Colonic mucosa (tissue), 4 donors: ENCODE results near the gene GRAP. TPM values are rescaled to one million over a fixed set of nuclear protein-coding genes. Genes with fewer than 3 reads are reported as not detected.

ENCODE experiments used
- DNase-seq: peaks from one replicate; pipeline ENCODE4 v3.0.0-alpha.2; 2020
- H3K27ac ChIP-seq: fragments of 200-600 bp; one replicate; pipeline ENCODE4 v1.8.0; 2021
- H3K27me3 ChIP-seq: fragments of 200-600 bp; one replicate; pipeline ENCODE4 v1.8.0; 2021
- H3K36me3 ChIP-seq: fragments of 200-600 bp; one replicate; pipeline ENCODE4 v1.8.0; 2021
- H3K4me1 ChIP-seq: fragments of 200-600 bp; one replicate; pipeline ENCODE4 v1.8.0; 2021; ENCODE audit warnings: mild to moderate bottlenecking
- H3K4me3 ChIP-seq: fragments of 200-600 bp; one replicate; pipeline ENCODE4 v1.8.0; 2021
- H3K9ac ChIP-seq, 2 donors: one replicate each; pipeline ENCODE4 v1.7.0; 2013; ENCODE audit warnings: control low read depth in 2 of 2, low read depth in 2 of 2, low read length in 2 of 2
- H3K9me3 ChIP-seq: fragments of 200-600 bp; one replicate; pipeline ENCODE4 v1.8.0; 2021
- intact Hi-C: fragments of 100-400 bp; cut with DNase I; formaldehyde crosslinking; loops from one replicate; pipeline ENCODE4 v1.14.1; 2022
- total RNA-seq, 2 donors: library from RNA; stranded (reverse); fragmentation: NEBNext Ultra II Directional in 1 of 2; extraction: Animal tissue kit (Norgen Biotek cat#: 25700) in 1 of 2; gene quantifications; one replicate each; pipeline ENCODE4 v1.2.1, GENCODE V29; 2021
- TF ChIP-seq, protein P1 (sequence below): fragments of 200-600 bp; IDR thresholded peaks from one replicate; pipeline ENCODE4 v1.8.0; 2022; ENCODE audit warnings: antibody characterized with exemption, mild to moderate bottlenecking
- donor health status: healthy.
- donor health status: DM: no; HTN: no; CAD: no.
- donor health status: DM: no; HTN: no; CAD: no.

Gene GRAP
- total RNA-seq, 2 donors from 2014 or later: 0.93 to 1.1 TPM

DNA sequence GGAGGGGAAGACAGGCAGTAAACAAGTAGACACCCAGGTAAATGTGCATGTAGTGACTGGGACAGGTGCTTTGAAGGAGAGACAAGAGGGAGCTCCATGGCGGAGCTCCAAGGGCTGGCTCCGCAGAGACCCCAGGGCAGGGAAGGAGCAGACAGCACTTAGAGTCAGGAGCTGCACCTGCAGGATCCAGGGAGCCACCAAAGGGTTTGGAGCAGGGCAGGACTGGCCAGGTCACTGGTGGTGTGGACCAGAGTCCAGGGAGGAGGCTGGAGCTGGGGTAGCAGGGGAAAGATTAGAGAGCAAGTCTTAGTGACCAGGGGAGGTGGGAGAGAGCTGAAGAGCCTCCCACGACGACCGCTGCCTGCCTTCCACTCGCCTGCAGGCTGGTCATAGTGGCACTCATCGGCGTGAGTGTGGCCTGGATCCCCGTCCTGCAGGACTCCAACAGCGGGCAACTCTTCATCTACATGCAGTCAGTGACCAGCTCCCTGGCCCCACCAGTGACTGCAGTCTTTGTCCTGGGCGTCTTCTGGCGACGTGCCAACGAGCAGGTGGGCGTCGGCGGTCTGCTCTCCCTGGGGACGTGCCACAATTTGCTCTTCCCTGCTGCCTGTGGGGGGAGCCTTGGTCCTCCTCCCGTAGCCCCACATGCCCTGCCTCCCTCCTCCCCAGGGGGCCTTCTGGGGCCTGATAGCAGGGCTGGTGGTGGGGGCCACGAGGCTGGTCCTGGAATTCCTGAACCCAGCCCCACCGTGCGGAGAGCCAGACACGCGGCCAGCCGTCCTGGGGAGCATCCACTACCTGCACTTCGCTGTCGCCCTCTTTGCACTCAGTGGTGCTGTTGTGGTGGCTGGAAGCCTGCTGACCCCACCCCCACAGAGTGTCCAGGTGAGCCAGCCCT, 27.5 kb downstream of the GRAP start:
- H3K9me3 ChIP-seq: no peaks in the 10 kb centered on the region
- H3K4me3 ChIP-seq: no peak overlapping the region
- no peak overlapping the region for H3K9ac ChIP-seq
- no peak for DNase-seq
- no peaks in the 10 kb centered on the region for H3K27me3 ChIP-seq
- H3K4me1 ChIP-seq: peaks cover 4% of the 10 kb centered on the region
- no peak overlapping the region for H3K27ac ChIP-seq
- intact Hi-C loops: no loop called here
- TF ChIP-seq, protein P1, sequence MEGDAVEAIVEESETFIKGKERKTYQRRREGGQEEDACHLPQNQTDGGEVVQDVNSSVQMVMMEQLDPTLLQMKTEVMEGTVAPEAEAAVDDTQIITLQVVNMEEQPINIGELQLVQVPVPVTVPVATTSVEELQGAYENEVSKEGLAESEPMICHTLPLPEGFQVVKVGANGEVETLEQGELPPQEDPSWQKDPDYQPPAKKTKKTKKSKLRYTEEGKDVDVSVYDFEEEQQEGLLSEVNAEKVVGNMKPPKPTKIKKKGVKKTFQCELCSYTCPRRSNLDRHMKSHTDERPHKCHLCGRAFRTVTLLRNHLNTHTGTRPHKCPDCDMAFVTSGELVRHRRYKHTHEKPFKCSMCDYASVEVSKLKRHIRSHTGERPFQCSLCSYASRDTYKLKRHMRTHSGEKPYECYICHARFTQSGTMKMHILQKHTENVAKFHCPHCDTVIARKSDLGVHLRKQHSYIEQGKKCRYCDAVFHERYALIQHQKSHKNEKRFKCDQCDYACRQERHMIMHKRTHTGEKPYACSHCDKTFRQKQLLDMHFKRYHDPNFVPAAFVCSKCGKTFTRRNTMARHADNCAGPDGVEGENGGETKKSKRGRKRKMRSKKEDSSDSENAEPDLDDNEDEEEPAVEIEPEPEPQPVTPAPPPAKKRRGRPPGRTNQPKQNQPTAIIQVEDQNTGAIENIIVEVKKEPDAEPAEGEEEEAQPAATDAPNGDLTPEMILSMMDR: no peak
- no peaks in the 10 kb centered on the region for H3K36me3 ChIP-seq

DNA sequence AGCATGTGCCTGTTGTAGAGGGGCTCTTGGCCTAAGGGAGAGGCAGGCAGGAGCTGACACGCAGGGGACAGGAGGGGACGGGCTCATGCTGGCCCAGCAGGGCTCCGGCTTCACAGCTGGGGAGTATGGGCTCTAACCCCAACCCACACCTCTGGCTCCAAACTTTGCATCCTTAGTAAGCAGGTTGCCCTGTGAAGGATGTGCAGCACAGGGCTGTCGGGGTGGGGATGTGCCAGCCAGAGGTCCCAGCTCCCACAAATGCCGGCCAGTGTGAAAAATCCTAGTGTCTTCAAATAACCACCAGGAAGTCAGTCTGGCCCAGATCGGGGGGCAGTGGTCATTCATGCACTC, 28.2 kb downstream of the GRAP start:
- Histone ChIP-seq H3K9ac (no peak overlapping the region), H3K27ac (no peak overlapping the region), H3K4me3 (no peak overlapping the region), H3K9me3 (no peaks in the 10 kb centered on the region), H3K4me1 (peaks cover 4% of the 10 kb centered on the region), H3K36me3 (no peaks in the 10 kb centered on the region), H3K27me3 (no peaks in the 10 kb centered on the region)
- TF ChIP-seq, protein P1: no peak
- intact Hi-C loops: no loop called here
- DNase-seq: no peak

DNA sequence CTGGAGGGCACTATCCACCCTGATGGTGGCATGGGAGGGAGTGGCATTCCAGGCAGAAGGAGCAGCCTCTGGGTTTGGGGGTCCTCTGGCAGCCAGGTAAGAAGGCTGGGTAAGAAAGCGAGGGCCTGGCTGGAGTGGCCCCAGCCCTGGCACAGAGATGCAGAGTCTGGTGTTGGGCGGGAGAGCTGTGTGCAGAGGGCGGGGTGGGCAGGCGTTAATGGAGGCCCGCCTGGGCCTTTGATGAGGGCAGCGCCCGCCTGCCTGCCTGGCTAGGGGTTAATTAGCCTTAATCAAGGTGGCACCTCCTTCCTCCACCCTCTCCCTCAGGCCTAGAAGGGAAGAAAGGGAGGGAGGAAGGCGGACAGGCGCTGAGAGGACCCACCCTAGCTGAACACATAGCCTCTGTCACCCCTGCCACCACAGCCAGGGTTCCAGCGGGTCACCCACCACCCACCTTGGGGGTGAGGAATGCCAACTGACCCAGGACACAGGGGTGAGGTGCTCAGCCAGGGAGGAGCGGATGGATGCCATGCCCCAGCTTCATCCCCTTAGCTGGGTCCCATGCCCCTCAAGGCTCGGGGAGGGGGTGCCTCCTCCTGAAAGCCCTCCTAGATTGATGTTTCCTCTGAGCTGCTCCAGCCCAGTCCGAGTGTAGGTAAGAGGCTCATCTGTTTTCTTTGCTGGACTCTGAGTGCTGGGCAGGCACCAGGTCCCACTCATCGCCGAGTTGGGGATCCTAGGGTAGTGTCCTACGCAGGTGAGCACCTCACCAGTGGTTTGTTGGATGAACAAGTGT, 28.8 kb downstream of the GRAP start:
- TF ChIP-seq, protein P1: no peak
- no peak overlapping the region for H3K4me3 ChIP-seq
- H3K36me3 ChIP-seq: no peaks in the 10 kb centered on the region
- intact Hi-C loops: no loop called here
- peaks cover 4% of the 10 kb centered on the region for H3K4me1 ChIP-seq
- H3K27me3 ChIP-seq: no peaks in the 10 kb centered on the region
- H3K9me3 ChIP-seq: no peaks in the 10 kb centered on the region
- H3K27ac ChIP-seq: no peak overlapping the region
- no peak for DNase-seq
- H3K9ac ChIP-seq: no peak overlapping the region

DNA sequence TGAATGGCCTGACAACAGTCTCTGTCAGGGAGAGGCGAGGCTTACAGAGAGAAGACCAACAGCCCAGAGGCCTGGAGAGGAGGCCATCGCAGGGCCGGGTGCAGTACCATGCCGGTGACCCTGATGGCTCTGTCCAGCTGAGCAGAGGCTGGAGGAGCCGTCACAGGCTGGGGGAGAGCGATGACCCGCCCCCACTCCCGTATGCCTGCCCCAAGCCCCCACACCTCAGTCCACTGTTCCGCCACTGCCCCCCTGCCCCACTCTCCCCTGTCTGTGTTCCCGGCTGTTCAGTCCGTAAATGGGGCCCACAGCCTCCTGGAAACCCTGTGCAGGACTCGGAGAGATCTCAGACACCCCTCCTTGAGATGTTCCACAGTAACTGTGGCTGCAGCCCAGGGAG, 29.4 kb downstream of the GRAP start:
- H3K4me3 ChIP-seq: no peak overlapping the region
- TF ChIP-seq, protein P1: no peak
- intact Hi-C loops: no loop called here
- no peaks in the 10 kb centered on the region for H3K36me3 ChIP-seq
- DNase-seq: no peak
- H3K27ac ChIP-seq: no peak overlapping the region
- no peaks in the 10 kb centered on the region for H3K9me3 ChIP-seq
- H3K4me1 ChIP-seq: peaks cover 4% of the 10 kb centered on the region
- H3K27me3 ChIP-seq: no peaks in the 10 kb centered on the region
- H3K9ac ChIP-seq: no peak overlapping the region

DNA sequence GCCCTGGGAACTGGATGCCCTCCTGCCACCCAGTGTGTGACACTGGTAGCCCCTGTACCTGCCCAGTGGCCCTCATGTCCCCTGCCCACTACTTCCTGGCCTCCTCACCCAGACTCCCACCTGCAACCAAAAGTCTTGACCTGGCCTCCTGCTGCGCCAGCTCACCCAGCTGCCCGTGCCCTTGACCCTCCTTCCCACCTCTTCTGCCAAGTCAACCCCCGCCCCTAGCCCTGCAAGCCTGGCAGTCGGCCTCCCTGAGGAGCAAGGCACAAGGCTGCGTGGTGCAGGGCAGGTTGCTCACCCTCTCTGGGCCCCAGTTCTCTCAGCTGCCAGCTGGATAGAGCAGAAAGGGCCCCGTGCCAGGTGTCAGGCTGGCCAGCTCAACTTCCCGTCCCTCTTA, 29.9 kb downstream of the GRAP start:
- DNase-seq: no peak
- Histone ChIP-seq H3K9me3 (no peaks in the 10 kb centered on the region), H3K27me3 (no peaks in the 10 kb centered on the region), H3K4me3 (no peak overlapping the region), H3K27ac (no peak overlapping the region), H3K9ac (no peak overlapping the region), H3K4me1 (peaks cover 4% of the 10 kb centered on the region), H3K36me3 (no peaks in the 10 kb centered on the region)
- intact Hi-C loops: no loop called here
- TF ChIP-seq, protein P1: no peak
